CD4-positive, alpha-beta T cell treated with Interleukin-15 for 1 hour (primary cell): ENCODE data around the gene SLC15A3.

Experiments used
- DNase-seq: peaks from one replicate; pipeline ENCODE4 v3.0.0-alpha.2; 2020

Gene SLC15A3

GRCh38 chr11:60927061-60927592 is 24.8 kb downstream of the SLC15A3 start:
- no peak for DNase-seq

- no peak for DNase-seq
Measured at GRCh38 chr11:60926500-60926899, 25.5 kb downstream of the SLC15A3 start.

DNA sequence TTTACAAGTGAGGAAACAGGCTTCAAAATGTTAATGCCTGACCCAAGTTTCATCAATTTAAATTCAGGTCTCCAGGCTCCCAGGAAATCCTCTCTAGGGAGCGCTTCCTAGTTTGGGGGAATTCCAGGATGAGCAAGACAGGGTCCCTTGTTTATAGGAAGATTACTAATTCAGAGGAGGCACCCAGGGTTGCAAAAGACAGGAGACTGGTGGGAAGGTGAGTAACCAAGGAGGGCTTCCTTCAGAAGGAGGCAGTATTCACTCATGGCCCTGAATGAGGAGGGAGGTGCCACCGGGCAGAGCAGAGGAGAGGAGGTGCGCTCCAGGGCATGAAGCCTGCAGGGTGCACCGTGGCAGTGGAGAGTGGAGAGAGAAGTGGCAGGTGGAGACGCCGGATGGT is 26.1 kb downstream of the SLC15A3 start:
- DNase-seq: no peak

- no peak for DNase-seq
Measured at GRCh38 chr11:60924906-60925853, 26.8 kb downstream of the SLC15A3 start.

GRCh38 chr11:60924110-60924905 is 27.7 kb downstream of the SLC15A3 start, which contains the start of gene TMEM132A:
TMEM132A (plus strand) TSS chr11:60924460; CDS start chr11:60924634, 174 bp downstream.
- DNase-seq: no peak

GRCh38 chr11:60923800-60924109 is 28.2 kb downstream of the SLC15A3 start:
- no peak for DNase-seq

GRCh38 chr11:60923326-60923725 is 28.6 kb downstream of the SLC15A3 start:
- no peak for DNase-seq

DNA sequence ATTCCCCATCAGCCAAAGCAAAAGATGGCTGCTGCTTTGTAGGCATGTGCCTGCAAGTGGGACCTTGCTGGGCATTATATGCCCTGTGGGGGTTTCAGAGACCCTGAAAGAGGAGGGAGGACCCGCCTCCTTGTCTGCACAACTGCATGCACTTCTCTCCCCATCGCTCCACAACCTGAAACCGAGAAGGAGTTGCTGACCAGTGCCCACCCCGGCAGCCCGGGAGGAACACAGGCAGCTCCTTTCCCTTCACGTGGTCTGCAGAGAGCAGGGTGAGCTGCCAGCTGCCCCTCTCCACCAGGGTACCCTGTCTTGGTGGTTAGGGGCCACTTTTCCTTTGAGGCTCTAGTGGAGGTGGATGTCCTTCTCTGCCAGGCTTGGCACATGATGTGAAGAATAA is 29.1 kb downstream of the SLC15A3 start:
- DNase-seq: no peak

- DNase-seq: no peak
Measured at GRCh38 chr11:60921777-60922335, 30.1 kb downstream of the SLC15A3 start.

- no peak for DNase-seq
Measured at GRCh38 chr11:60921259-60921658, 30.7 kb downstream of the SLC15A3 start.

GRCh38 chr11:60919956-60920355 is 32.0 kb downstream of the SLC15A3 start:
- DNase-seq: no peak

GRCh38 chr11:60919320-60919719 is 32.7 kb downstream of the SLC15A3 start:
- DNase-seq: no peak

DNA sequence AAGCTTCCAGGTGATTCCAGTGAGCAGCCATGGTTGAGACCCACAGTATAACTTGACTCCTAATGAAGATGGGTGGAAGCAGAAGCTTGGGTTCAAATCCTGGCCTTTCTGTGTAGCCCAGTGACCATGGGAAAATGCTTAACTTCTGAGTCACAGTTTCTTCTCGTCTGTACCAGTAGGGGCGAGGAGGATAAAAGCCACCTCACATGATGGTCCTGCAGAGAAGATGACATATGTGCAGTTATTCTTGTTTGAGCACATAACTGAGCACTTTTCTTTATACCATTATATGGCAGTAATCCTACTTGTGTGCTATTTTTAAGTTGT is 33.1 kb downstream of the SLC15A3 start:
- DNase-seq: no peak

- no peak for DNase-seq
Measured at GRCh38 chr11:60918251-60918938, 33.6 kb downstream of the SLC15A3 start.

GRCh38 chr11:60917267-60917666 is 34.7 kb downstream of the SLC15A3 start:
- DNase-seq: no peak

DNA sequence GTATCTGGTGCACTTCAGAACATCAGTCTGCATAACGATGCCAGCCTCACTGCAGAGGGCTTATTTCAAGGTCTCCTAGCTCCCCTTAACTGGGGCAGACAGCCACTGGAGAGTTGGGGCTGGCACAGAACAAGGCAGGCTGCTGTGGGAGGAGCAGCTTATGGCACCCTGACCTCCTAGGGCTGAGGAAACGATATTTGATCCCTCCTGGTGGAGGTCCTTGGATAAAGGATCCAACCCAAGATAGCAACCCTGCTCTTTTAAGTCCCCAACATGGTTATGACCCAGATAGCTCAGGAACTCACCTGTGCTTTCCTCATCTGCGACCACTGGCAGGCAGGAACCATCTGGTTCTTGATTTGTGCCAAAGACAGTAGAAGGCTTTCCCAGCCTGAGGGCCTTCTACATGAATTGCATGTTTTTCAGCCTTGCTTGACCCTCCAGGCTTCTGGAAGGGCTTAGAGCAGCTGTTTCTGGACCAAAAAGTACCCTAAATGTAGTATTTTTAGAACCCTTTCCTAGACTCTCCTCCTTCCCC is 35.2 kb downstream of the SLC15A3 start:
- DNase-seq: no peak

GRCh38 chr11:60915248-60915914 is 36.6 kb downstream of the SLC15A3 start:
- DNase-seq: peak; percentile 76

GRCh38 chr11:60914633-60915247 is 37.2 kb downstream of the SLC15A3 start:
- DNase-seq: no peak

- DNase-seq: peak; percentile 90
Measured at GRCh38 chr11:60913793-60914632, 38.0 kb downstream of the SLC15A3 start, which contains the start of gene TMEM109. TMEM109 (plus strand) TSS chr11:60914158; CDS start chr11:60919694, 5,536 bp downstream.

DNA sequence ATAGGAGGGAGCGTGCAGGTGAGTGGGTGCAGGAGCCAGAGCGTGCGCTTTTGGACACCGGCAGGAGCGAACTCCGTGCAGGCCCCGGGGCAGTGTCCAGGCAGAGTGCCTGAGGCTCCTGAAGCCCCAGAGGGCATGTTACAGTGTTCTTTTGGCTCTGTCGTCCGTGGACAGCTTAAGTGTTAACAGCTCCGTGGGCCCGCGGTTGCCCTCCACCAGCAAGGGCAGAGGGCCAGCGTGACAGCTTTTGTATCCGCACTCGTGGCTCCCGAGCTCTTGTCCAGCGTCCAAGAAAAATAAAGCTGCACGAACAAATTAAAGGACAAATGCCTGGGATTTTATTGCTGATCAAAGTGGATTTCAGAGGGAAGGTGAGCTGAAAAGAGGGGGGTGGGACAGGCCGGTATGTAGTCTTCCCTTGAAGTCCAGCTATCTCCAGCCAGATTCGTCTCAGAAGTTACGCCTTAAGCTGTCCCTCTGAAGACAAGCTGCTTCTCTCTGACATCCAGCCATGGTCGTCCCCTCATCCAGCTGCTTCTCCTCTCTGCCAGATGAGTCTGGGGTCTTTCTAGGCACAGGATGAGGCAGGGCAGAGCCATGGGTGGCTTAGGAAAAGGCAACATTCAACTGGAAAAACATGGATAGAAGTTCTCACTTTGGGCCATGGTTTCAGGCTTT is 39.0 kb downstream of the SLC15A3 start:
- no peak for DNase-seq
